8988T (cell line): ENCODE results near the gene SOX11.

Experiments
- DNase-seq: peaks from one replicate; pipeline ENCODE4 v3.0.0; 2011

Gene SOX11

DNA sequence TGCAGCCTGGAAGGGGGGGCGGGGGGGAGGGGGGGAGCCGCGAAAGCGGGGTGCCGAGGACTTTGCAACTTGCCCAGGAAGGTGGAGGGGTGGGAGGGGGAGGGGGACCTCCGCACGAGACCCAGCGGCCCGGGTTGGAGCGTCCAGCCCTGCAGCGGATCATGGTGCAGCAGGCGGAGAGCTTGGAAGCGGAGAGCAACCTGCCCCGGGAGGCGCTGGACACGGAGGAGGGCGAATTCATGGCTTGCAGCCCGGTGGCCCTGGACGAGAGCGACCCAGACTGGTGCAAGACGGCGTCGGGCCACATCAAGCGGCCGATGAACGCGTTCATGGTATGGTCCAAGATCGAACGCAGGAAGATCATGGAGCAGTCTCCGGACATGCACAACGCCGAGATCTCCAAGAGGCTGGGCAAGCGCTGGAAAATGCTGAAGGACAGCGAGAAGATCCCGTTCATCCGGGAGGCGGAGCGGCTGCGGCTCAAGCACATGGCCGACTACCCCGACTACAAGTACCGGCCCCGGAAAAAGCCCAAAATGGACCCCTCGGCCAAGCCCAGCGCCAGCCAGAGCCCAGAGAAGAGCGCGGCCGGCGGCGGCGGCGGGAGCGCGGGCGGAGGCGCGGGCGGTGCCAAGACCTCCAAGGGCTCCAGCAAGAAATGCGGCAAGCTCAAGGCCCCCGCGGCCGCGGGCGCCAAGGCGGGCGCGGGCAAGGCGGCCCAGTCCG lies 540 bp downstream of the SOX11 start:
- DNase-seq: no peak

DNA sequence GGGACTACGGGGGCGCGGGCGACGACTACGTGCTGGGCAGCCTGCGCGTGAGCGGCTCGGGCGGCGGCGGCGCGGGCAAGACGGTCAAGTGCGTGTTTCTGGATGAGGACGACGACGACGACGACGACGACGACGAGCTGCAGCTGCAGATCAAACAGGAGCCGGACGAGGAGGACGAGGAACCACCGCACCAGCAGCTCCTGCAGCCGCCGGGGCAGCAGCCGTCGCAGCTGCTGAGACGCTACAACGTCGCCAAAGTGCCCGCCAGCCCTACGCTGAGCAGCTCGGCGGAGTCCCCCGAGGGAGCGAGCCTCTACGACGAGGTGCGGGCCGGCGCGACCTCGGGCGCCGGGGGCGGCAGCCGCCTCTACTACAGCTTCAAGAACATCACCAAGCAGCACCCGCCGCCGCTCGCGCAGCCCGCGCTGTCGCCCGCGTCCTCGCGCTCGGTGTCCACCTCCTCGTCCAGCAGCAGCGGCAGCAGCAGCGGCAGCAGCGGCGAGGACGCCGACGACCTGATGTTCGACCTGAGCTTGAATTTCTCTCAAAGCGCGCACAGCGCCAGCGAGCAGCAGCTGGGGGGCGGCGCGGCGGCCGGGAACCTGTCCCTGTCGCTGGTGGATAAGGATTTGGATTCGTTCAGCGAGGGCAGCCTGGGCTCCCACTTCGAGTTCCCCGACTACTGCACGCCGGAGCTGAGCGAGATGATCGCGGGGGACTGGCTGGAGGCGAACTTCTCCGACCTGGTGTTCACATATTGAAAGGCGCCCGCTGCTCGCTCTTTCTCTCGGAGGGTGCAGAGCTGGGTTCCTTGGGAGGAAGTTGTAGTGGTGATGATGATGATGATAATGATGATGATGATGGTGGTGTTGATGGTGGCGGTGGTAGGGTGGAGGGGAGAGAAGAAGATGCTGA lies 1.4 kb downstream of the SOX11 start:
- DNase-seq: no peak

DNA sequence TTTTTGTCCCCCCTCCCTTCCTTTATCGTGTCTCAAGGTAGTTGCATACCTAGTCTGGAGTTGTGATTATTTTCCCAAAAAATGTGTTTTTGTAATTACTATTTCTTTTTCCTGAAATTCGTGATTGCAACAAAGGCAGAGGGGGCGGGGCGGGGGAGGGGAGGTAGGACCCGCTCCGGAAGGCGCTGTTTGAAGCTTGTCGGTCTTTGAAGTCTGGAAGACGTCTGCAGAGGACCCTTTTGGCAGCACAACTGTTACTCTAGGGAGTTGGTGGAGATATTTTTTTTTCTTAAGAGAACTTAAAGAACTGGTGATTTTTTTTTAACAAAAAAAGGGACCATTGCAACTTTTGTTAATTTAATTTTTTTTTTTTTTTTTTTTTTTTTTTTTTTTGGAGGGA lies 2.1 kb downstream of the SOX11 start:
- no peak for DNase-seq

DNA sequence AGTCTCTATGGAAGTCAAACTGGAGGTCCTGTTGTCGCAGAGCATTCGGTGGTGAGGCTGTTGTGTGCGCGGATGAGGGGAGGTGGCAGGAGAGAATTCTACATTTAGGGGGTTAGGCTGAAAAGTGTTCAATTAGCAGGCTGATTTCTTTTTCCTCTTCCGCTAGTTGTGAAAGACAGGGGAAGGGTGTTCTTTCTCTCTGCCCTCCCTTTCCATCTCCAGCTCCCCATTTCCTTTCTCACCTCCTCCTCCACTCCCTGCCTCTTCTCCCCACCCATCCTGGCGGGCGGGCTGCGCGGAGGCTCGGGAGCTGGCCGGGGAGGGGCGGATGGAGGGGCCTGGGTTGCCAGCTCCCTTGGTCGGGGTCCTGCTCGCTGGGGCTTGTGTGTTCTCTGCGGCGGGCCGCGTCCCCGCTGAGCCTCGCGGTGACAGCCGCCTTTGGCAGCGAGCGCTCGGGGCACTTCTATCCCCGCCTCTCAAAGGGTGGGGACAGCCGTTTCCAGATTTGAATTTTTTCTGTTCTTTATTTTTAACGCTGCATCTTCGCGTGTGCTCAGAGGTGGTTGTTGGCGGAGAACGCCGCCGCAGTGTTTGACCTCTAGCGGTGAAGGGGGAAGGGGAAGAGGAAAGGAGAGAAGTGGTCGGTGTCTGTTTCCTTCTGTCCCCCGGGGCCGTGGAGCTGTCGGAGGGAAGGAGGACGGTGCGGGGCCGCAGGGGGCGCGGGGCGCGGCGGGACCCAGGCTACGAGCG lies 3.6 kb downstream of the SOX11 start:
- no peak for DNase-seq

DNA sequence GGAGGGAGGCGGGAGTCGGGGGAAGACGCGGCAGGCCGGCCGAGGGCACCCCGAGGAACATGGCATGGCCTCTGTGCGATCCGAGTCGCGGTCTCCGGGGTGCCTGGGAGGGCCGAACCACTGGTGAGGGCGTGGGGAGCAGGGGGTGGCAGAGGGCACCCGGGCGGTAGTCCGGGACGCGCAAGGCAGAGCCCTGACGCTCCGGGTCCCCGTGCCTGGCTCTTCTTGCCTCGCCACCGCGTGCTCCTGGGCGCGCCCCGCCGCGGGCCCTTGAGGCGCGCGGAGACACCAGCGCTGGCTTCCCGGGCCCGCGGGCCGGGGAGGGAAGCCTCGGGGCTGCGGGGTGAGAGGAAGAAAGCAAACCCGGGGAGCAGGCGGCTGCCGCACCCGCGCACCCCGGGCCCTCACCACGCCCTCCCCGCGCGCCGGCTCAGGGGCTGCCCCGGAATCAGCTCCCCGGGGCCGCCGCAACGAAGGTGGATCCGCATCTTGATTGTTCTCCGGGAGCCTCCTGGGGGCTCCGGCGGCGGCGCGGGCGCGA lies 4.3 kb downstream of the SOX11 start:
- no peak for DNase-seq

DNA sequence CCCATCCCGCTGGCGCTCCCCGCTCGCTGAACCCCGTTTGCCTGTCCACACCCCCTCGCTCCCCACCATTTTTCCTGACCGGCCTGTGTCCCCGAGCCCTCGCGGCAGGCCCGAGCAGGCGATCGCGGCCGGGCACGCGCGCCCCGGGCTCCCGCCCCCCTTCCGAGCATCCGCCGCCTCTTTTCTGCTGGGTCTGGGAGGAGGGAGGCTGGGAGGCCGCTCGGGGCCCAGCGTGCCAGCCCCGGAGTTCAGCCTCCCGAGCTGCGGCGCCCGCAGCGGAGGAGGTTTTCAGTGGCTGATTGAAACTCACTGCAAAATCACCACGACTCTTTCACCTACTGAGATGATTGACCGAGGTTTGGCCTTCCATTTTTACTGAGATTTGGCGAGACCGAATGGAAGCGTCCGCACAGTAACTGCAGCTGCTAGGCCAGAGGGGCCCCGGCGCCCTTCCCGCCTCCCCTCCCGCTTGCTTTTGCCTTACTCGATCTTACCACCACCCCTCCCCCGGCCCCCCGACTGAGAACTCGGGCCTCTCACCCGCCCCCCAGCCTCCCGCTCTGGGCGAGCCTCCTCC lies 4.8 kb downstream of the SOX11 start:
- DNase-seq: no peak

DNA sequence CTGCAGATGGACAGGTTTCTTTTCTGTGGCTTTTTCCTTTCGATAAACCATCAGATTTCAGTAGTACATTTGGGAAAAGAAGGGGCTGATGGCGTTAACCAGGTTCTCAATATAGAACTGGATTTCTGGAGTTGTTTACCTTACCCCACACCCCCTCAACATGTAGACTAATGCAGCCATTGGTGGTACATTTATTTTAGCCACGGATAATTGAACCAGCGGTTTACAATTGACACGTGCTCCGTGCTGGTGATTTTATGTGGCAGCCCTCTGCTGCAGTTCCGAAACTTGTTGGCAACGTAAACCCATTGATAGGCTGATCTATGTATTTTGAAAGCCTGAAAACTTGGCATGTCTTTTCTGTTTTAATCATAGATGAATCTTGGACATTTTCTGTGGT lies 5.4 kb downstream of the SOX11 start:
- no peak for DNase-seq

DNA sequence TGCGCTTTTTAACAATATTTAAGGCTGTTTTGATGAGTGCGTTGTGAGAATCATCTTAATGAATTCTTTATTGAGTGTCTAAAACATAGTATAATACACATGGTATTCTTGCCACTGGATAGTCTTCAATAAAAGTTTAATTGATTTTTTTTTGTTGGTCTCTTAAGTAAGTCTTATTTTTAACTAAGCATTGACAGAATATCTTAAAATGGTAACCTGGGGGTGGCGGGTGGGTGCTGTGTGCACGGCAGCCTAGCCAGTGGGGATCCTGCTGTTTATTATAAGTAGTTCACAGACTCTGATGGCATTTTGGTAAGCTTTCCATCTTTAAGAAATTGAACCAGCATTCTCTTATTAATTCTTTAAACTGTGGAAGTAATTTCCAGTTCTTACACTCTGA lies 6.0 kb downstream of the SOX11 start:
- DNase-seq: no peak

DNA sequence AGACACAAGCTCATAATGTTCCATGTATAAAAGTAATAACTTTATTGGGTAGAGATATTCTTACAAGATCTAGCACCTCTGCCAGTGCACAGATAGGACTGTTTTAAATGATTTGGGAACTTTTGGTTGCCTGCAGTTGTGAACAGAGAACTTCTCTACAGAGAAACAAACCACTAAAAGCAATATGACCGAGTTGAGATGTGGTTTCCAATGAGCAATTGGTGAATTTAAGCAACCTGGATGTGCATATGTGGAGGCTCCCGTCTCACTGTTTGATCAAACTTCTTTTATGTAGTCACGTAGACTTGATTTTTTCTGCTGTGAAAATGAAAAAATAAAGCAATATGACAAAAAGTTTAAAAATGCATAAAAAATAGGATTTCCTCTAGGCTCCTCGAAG lies 7.8 kb downstream of the SOX11 start:
- no peak for DNase-seq

DNA sequence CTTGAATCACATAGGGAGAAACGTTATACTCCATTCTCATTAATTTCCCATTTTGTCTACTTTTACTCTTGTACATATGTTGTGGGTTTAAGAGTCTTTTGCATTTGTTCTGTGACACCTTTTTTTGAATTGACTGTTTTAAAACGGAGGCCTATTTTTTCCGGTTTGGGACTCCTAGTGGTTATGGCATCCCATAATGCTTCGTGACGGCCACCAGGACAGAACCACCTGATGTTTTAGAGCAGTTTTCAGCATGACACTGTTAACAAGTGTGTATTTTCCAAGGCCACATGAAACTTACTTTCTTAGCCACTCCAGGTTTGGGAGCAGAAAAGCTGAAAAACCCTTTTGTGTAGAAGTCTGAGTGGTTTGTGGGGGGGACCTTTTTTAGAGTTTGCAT lies 8.4 kb downstream of the SOX11 start:
- no peak for DNase-seq

DNA sequence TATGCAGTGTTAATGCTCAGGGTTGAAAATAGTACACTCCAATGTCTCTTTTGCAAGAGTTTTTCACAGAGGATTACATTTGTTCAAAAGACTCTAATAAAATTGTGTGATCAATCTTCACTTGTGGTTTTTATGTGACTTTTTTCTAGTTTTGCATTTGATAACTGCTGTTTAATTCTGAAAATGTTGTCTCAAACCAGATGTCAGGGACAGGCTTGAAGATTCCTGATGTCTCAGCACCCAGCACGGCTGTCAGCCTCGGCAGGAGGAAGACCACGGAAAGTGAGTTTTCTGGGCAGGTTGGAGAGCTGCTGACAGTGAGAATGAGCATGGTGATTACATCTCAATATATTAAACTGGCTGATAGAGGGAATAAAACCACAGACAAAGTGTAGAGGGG lies 9.1 kb downstream of the SOX11 start:
- no peak for DNase-seq

DNA sequence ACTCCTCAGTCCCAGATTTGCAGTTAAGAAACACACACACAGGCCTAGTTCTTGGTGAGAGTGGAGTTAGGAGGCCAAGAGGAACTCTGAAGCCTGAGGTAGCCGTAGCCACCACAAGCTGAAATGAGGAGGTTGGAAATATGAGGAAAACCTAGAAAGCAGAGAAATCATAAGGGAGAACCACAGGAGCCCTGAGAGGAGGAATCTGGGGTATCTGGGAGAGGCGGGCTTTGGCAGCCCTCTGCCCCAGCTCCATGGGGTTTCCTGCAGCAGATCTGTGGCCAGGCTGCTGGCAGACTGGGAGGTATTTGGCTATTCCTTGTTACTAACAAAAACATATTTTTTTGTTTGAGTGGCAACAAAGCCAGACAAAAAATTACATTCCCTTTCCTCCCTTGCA lies 11.0 kb downstream of the SOX11 start:
- no peak for DNase-seq

DNA sequence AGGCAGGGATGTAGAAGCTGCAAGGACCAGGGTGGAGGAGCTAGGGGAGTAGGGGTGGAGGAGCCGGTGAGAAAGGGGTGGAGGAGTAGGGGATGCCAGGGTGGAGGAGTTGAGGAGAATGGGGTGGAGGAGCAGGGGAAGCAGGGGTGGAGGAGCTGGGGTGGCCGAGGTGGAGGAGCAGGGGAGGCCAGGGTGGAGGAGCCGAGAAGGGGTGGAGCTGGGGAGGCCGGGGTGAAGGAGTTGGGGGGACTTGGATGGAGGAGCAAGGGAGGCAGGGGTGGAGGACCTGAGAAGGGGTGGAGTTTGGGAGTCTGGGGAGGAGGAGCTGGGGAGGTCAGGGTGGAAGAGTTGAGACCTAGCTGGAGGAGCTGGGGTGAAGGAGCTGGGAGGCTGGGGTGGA lies 13.3 kb downstream of the SOX11 start:
- no peak for DNase-seq

DNA sequence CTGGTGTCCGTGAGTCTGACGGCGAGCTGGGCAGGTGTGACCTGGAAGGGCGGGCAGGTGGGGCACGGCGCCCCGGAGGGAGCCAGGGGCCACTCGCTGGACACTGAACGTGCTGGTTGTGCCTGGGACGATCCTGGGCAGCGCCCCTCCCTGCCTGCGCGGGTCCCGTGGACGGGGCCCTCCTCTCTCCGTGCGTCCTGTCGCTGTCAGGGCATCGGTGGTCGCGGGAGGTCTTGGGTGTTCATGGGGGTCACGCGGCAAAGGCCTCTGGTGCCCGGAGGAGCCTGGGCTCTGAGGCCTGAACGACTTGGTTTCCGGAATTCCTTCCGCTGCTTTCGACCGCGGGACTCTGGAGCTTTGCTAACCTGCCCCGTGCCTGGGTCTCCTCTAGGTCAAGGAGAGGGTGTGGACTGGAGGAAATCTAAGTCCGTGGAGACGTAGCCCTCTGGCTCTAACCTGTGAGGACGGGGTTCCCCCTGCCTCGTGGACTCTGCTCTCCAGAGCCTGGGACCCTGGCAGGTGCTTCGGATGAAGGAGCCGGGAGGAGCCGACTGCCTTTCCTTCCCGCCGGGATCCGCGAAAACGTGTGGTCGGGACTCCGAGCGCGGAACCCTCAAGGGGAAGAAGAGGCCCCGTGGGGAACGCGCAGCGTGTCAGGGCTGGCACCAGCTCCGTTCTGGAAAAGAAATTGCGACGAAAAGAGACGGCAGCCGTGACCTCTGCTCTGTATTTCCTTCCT lies 14.7 kb downstream of the SOX11 start:
- no peak for DNase-seq

DNA sequence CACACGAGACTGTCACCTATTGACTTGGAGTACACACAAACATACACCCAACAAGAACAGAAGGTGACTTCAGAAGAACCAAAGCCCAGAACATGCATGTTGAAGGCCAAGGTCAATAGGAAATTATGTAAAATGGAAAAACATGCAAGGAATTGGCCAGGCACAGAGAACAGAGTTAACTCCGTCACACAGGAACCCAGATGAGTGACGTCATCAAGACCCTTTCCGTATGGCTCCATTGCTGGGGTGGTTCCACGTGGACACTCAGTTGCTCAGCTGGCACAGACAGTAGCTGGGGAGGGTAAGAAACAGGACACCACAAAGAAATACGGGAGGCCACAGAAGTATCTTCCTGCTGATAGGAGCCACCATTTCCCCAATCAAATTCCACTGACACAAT lies 18.4 kb downstream of the SOX11 start:
- no peak for DNase-seq

DNA sequence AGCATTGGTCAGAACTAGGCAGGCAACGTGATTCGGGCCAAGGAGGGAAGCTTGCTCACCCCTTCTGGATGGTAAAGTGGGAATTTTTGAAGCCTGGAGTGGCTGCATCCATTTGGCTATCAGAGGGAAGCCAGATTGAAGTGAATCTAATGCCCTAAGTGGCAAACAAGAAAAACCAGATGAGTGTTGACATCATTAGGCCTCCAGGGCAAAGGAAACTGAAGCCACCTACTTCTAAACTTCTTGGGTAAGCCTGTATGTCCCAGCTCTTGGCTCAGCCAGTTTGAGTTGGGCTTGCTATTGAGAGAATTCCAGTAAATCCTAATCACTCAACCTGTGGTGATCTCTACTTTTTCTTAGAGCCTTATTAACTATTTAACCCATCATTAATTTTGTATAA lies 20.9 kb downstream of the SOX11 start:
- DNase-seq: no peak

DNA sequence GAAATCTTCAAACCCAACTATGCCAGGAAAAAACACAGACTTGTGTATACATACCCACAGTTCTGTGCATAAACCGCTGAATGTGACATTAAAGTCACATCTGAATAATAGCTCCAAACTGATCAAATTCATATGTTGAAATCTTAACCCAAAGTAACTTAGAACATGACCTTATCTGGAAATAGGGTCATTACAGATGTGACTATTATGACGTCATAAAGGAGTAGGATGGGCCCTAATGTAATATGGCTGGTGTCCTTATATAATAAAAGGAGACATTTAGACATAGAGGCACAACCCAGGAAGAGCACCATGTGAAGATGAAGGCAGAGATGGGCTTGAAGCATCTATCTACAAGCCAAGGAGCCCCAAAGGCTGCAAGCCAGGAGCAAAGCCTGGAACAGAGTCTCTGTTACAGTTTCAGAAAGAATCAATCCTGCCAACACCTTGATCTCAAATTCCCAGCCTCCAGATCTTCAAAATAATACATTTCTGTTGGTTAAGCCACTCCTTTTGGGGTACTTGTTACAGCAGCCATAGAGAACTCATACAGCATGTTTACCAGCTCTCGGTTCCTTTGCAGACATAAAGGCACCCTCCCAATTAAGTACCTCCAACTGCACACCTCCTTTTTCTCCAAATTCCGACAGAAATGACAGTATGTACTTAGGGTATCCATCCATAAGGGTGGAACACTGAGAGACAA lies 27.6 kb downstream of the SOX11 start:
- no peak for DNase-seq

DNA sequence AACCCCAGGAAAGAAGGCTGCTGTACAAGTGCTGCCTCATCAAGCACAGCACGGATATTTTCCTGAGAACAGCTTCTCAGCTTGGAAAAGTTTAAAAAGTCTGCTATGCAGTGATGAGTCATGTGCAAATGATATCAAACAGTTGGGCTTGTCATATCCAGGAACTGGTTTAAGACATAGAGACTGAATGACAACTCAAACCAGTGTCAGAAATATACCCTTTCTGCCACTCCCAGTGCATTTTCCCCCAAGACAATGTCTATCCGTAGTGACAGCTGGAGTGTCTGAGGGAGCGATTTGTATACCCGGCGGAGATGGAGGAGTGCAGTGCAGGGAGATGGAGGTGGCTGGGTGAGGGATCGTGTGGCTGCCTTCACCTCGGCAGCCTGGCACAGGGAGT lies 28.2 kb downstream of the SOX11 start:
- no peak for DNase-seq

DNA sequence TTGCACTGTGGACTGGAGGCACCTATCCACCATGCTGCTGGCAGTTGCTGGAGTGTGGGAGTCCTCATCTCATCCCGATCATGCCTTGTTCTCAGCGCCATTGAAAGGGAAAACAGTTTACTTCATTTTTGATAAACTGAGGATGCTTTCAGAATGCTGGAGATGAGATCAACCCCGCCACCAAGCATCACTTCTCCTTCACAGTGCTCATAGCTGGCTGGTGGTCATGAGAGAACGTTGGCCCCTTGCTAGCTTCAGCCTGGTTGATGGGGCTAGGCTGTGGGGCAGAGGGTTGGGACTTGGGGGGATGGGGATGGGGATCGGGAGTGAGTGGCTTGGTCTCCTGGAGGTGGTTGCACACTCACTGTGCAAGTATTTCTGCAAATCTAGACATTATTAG lies 30.1 kb downstream of the SOX11 start:
- no peak for DNase-seq

DNA sequence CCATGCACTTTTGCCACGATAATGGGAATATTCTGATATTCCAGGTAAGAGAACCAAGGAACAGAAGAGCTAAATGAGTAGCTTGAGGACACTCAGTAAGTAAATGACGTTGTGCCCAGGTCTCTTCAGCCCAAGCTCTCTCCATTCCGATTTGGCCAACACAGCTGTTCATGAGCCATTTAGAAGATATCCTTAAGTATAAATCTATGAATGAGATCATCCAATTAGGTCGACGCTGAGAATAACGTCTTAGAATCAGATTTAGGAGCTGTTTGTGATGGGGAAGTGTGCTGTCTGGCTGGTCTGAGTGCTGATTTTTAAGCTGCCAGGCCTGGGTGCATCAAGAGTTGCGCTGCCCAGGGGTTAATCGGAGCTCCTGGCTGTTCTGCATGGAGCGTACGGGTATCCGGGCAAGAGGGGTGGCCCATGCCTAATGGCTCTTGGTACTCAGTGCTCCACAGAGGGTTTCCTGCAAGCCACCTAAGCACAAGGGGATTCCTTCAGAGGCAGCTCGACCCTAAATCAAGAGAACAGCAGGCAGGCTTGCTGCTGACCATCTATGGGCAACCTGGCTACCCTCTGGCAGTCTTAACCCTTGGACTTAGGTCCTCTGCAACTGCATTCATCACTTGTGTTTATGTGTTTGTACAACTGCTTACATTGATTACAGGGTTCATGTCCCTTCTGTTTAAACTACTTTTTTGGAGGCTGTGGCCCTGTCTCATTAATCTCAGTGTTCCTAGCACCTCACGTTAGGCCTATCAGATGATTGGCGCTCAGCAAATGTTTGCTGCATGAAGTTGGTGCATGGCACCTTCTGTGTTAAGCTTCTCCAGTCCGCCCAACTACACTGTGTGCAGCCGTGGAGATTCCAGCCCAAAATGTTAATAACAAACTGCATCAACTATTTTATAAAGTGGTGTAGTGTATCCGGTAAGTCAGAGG lies 31.9 kb downstream of the SOX11 start:
- DNase-seq: no peak

DNA sequence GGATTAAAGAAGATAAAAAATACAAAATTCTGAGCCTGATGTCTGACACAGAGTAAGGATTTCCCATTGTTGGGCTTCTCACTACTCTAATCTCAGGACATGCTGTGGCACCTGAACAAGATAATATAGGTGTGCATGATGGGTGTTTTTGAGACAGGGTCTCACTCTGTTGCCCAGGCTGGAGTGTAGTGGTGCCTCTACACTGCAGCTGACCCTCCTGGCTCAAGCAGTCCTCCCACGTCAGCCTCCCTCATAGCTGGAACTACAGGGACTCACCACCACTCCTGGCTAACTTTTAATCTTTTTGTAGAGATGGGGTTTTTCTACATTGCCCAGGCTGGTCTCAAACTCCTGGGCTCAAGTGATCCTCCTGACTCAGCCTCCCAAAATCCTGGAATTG lies 32.9 kb downstream of the SOX11 start:
- DNase-seq: no peak
